ENCODE results near the gene SHCBP1.

SHCBP1 gene

GRCh38 chr16:46613352-46613751 lies 7.8 kb downstream of the SHCBP1 start:
- no peak for FAIRE-seq

DNA sequence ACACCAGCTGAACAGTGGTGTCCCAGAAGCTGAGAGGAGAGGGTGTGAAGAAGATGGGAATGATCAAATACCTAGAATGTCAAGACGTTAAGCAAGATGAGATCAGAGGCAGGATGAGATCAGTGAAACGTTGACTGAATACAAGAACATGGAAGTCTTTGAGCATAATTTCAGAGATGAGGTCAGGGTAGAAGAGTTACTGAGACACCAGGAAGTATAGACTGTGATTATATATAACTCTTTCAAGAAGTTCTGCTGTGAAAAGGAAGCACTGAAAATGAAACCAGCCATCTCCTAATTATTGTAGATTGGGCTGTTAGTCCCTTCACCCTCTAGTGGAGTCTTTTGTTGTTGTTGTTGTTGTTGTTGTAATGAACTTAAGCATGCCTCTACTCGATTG lies 9.1 kb downstream of the SHCBP1 start:
- no peak for FAIRE-seq

GRCh38 chr16:46607529-46607928 lies 13.7 kb downstream of the SHCBP1 start:
- FAIRE-seq, result peak; percentile 93

GRCh38 chr16:46606231-46606630 lies 14.9 kb downstream of the SHCBP1 start:
- FAIRE-seq, result no peak

GRCh38 chr16:46591257-46591656 lies 29.9 kb downstream of the SHCBP1 start:
- FAIRE-seq, result no peak

- FAIRE-seq, result no peak
These were observed 35.1 kb downstream of the SHCBP1 start for GRCh38 chr16:46586011-46586577.

- no peak for FAIRE-seq
These were observed 38.1 kb downstream of the SHCBP1 start for GRCh38 chr16:46583036-46583435.

GRCh38 chr16:46582313-46582712 lies 38.9 kb downstream of the SHCBP1 start:
- no peak for FAIRE-seq

DNA sequence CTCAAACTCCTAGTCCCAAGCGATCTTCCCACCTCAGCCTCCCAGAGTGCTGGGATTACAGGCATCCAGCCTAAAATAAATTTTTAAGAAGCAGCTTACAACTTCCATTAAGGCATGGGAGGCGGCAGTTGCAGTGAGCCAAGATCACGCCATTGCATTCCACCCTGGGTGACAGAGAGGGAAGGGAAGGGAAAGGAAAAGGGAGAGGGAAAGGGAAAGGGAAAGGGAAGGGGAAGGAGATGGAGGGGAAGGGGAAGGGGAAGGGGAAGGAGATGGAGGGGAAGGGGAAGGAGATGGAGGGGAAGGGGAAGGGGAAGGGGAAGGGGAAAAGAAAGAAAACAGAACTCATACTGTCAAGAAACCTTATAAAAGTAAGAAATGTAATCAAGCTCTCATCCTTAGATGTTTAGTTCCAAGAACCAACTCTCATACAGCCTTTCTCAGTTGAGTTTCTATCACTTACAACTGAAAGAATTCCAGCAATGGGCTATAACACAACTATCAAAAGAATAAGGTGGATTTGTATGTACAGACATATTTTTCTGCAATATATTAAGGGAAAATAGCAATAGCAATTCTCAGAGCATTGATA lies 43.1 kb downstream of the SHCBP1 start:
- no peak for FAIRE-seq

- no peak for FAIRE-seq
These were observed 47.4 kb downstream of the SHCBP1 start for GRCh38 chr16:46573834-46574159.

DNA sequence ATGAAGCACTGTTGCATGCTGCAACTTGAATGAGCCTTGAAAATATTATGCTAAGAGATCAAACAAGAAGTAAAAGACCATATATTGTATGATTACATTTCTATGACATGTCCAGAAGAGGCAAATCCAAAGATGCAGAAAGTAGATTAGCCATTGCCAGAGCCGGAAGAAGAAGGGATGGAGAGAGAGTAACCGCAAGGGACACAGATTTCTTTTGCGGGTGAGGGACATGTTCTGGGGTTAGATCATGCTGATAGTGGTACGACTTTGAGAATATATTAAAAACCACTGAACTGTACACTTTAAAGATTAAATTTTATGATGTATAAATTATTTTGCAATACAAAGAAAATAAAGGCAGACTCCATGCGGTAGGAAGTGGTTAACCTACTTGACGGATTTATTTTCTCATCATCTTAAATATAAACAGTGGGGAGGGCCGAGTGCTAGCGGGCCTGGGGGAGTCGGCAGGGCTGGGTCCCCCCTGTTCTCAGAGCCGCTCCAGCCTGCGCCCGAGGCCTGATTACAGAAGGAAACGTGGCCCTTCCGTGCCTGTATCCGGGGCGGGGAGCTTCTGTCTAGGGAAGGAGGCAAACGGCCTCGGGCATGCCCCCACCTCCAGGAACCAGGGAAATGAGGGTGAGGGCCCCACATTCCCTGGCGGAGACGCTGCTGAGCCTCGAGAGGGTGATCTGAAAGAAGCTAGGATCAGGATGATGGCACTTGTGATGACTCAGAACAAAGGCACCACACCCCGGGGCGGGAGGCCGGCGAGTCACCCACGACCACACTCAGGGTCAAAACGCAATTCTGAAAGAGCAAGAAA lies 48.0 kb downstream of the SHCBP1 start:
- no peak for FAIRE-seq

DNA sequence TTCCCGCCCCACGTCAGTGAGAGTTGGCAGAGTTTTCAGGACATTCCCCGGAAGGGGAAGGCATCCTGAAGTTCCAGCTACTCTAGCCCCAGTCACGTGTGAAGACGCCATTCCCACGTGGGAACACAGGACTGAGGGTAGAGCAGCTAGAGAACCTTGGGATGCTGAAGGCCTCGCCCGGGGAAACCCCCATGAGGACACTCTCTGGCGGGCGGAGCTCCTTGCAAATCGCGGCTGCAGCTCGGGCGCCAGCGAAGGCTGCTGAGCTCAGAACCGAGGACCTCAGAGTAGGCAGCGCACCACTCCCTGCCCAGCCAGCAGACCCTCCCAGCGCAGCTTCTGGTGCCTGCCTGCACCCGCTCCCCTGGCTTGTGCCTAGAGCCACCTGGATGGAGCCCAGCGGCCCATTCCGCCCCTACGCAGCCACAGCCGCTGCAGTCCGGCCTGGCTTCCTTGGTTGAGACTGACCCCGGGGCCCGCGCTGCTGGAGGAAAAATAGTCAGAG lies 51.9 kb downstream of the SHCBP1 start:
- FAIRE-seq, result no peak

GRCh38 chr16:46568472-46569230 lies 52.5 kb downstream of the SHCBP1 start:
- FAIRE-seq, result no peak

GRCh38 chr16:46562979-46563378 lies 58.2 kb downstream of the SHCBP1 start:
- no peak for FAIRE-seq

GRCh38 chr16:46558018-46558417 lies 63.2 kb downstream of the SHCBP1 start:
- no peak for FAIRE-seq

DNA sequence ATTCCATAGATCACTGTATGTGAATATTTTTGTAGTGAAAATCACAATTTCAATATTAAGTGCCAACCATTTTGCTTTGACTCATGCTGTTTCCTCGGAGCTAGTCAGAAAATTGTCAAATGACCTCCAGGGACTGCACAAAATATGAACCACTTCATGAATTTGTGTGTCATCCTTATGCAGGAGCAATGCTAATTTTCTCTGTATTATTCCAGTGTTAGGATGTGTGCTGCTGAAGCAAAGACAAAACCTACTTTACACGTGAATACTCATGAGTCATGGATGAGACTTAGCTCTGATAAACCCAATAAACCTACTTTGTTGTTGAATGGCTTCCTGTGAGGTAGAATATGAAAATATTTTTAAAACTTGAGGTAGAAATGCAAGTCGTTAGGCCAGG lies 65.2 kb downstream of the SHCBP1 start:
- FAIRE-seq, result no peak

DNA sequence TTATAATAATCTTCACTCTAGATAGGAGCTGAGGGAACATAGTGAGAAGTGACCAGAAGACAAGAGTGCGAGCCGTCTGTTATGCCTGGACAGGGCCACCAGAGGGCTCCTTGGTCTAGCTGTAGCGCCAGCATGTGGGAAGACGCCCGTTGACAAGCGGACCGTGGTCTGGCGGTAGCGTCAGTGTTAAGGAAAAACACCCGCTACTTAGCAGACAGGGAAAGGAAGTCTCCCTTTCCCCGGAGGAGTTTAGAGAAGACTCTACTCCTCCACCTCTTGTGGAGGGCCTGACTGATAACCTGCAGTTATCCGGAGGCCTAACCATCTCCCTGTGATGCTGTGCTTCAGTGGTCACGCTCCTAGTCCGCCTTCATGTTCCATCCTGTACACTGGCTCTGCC lies 66.7 kb downstream of the SHCBP1 start:
- FAIRE-seq, result peak; percentile 93

DNA sequence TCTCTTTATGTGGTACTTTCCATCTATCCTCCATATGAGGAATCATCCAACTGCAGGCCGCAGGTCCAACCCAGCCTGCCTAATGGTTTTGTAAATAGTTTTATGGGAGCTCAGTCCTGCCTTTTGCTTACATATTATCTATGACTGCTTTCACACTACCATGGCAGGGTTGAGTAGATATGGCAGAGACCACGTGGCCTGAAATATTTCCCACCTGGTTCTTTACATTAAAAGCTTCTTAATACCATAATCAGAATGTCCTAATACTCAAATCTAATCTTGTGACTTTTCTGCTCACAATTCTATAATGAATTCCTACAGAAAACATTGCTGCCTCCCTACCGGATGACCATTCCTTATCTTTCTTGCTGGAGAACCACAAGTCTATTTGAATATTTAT lies 71.7 kb downstream of the SHCBP1 start:
- FAIRE-seq, result no peak
